ENCODE results near the gene SETD6. TPM values are rescaled to one million over a fixed set of nuclear protein-coding genes. Genes with fewer than 3 reads are reported as not detected.

Gene SETD6
- 12.8 to 14.8 TPM (median 13.3 TPM) in 5 replicates for total RNA-seq (2022; extraction: Qiagen RNA extraction)

GRCh38 chr16:58515125-58515870 lies at the start of gene SETD6:
Gene SETD6, plus strand, starts transcription at chr16:58515517. Its CDS starts 21 bp downstream, at chr16:58515538.

GRCh38 chr16:58499615-58500351 lies 15.5 kb upstream of the SETD6 start, which contains the start of gene NDRG4:
Gene NDRG4, plus strand, starts transcription at chr16:58500143. Its CDS starts 106 bp downstream, at chr16:58500249.

Other genes starting within 250 kb of the SETD6 start
- gene PRSS54, start 220.5 kb upstream of the SETD6 start, total RNA-seq (2022; extraction: Qiagen RNA extraction) = not detected in 5 replicates
- gene GINS3, start 123.0 kb upstream of the SETD6 start, total RNA-seq (2022; extraction: Qiagen RNA extraction) = 20.1 to 24.3 TPM (median 21.4 TPM) in 5 replicates
- 22.8 to 33.4 TPM (median 26.2 TPM) in 5 replicates for gene NDRG4, start 15.4 kb upstream of the SETD6 start, total RNA-seq (2022; extraction: Qiagen RNA extraction)
- 106 to 158 TPM (median 113 TPM) in 5 replicates for gene CNOT1, start 114.3 kb downstream of the SETD6 start, total RNA-seq (2022; extraction: Qiagen RNA extraction)
- gene SLC38A7, start 169.3 kb downstream of the SETD6 start, total RNA-seq (2022; extraction: Qiagen RNA extraction) = 17.5 to 22.7 TPM (median 17.7 TPM) in 5 replicates
- gene GOT2, start 218.8 kb downstream of the SETD6 start, total RNA-seq (2022; extraction: Qiagen RNA extraction) = 170 to 189 TPM (median 174 TPM) in 5 replicates